HG02763 (cell line): ENCODE measurements around the gene IKZF2.

Experiments used
- ATAC-seq: cut with Tn5 transposase; IDR thresholded peaks from one replicate; pipeline ENCODE4 v1.9.1; 2021; ENCODE audit warnings: mild to moderate bottlenecking, moderate library complexity; ENCODE audit not compliant: unreplicated experiment

Gene IKZF2

GRCh38 chr2:213007290-213007838, 144.0 kb downstream of the IKZF2 start:
- ATAC-seq: no peak

GRCh38 chr2:213004197-213004821, 147.1 kb downstream of the IKZF2 start:
- no peak for ATAC-seq

DNA sequence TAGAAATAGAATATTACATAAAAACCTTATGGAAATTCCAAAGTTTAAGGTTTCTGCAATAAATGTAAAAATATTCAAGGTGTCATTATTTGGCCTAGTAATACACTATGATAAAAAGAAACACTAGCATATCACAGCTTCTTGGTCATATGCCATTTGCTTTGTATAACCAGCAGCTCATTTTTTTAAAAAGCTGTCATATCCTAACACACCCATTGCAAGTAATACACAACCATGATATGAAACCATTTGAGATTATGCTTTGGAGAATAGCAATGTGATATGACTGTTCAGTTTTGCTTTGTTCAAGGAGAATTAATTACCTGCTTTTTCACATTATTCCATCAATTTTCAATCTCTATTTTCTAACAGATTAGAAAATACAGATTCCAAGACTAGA, 149.0 kb downstream of the IKZF2 start:
- ATAC-seq: no peak

- no peak for ATAC-seq
Observed at GRCh38 chr2:213001297-213001910, 150.0 kb downstream of the IKZF2 start.

GRCh38 chr2:212998626-212999359, 152.6 kb downstream of the IKZF2 start:
- no peak for ATAC-seq

GRCh38 chr2:212997526-212998020, 153.8 kb downstream of the IKZF2 start:
- ATAC-seq: no peak

- no peak for ATAC-seq
Observed at GRCh38 chr2:212995920-212996319, 155.5 kb downstream of the IKZF2 start.

DNA sequence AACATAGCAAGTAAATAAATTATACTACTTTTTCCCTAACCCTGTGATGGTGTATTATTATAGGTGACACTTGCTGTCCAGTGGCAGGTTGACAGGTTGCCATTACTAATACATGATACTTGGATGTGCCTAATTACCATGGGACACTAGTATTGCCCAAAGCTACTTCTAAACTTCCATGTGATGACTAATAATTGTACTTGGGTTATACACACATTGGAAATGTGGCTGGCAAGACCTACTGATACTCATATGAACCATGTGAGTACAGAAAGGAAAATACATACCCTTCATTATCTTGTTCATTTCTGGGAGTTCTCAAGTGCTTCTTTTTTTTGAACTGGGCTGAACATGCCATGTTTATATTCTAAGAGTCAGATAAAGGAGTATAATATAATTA, 156.4 kb downstream of the IKZF2 start:
- ATAC-seq: no peak

- ATAC-seq: peak; percentile 63
Observed at GRCh38 chr2:212991120-212991519, 160.3 kb downstream of the IKZF2 start.

DNA sequence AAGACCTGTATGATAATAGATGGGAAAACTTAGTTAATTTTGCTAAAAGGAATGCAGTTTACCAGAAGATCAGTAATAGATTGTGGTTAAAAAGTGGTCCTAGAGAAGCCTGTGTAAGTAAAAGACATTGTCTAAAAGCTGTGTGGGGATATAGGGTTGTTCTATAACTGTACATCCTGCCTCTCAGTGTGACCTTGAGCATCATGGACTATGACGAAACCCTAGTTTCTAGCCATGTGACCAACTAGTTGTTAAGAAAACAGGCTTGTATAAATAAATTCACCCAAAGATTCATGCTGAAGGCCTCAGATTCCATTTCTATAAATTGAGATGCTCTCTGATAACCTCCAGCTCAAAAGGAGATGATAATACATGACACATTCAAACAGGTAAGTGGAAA, 160.7 kb downstream of the IKZF2 start:
- ATAC-seq: peak; percentile 64

DNA sequence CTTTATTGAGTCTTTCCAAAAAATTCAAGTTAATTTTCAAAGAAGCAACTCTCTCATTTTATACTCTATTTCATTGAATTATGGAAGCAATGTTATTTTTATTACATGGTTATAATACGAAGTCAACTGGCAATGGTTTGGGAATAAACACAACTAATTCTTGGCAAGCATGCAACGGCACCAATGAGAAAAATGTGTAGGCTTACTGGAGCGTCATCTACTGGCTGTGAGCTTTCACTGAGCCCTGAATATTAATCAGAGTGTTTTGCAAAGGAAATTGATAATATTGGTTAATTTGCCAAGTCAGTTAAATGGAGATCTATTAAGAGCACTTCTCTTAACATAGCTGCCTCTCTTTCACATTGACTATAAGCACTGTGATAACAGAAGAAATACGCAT, 163.9 kb downstream of the IKZF2 start:
- no peak for ATAC-seq

DNA sequence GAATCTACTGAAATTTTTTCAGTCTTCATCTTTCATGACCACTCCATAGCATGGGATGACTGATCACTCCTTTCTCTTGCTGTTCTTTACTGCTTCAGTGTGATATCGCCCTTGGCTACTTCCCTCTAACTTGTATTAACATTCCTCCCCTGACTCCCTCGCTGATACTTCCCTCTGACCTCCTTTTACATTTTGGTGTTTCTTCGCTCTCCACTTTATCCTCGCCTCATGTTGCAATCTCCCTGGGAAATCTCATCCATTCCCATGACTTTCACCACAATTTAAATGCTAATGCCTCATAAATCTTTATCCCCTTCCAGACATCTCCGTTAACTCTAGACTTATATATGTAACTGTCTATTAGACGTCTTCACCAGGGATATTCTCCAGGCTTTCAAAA, 167.3 kb downstream of the IKZF2 start:
- ATAC-seq: no peak

GRCh38 chr2:212979799-212980198, 171.6 kb downstream of the IKZF2 start:
- no peak for ATAC-seq

- no peak for ATAC-seq
Observed at GRCh38 chr2:212979046-212979612, 172.3 kb downstream of the IKZF2 start.

DNA sequence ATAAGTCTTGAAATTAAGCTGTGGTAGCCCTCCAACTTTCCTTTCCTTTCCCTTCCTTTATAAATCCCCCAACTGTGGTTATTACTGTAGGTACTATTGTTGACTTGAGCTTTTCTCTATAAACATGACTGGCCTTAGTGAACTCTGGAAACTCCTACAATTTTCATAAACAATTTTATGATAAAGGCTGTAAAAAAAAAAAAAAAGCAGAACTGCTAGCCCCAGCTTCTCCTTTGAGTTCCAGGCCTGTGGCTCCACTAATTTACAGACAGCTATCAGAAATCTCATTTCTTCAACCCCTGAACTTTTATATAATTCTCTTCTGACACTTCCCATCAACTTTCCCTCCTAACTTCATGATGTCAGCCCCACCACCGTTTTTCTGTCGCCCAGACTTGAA, 174.3 kb downstream of the IKZF2 start:
- ATAC-seq: no peak

GRCh38 chr2:212975333-212975732, 176.1 kb downstream of the IKZF2 start:
- no peak for ATAC-seq

DNA sequence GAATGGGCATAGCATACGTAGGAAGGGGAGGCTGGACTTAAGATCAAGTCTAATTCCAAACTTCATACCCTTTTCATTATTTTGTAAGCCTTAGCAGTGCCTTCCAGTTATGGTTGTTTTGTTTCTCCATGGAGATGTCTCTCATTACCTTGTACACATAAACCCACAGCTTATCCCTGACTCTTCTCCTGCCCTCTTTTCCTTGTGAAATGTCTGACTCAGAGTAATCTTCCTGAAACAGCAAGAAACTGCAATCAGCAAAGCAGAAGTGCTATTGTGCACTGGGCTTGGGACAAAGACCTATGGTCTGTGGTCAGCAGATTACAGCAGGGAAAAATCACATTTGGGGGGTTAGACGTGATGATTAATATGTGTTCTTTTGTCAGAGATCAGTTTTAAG, 176.7 kb downstream of the IKZF2 start:
- ATAC-seq: no peak

GRCh38 chr2:212973347-212973746, 178.1 kb downstream of the IKZF2 start:
- ATAC-seq: no peak

GRCh38 chr2:212970132-212970531, 181.3 kb downstream of the IKZF2 start:
- no peak for ATAC-seq

DNA sequence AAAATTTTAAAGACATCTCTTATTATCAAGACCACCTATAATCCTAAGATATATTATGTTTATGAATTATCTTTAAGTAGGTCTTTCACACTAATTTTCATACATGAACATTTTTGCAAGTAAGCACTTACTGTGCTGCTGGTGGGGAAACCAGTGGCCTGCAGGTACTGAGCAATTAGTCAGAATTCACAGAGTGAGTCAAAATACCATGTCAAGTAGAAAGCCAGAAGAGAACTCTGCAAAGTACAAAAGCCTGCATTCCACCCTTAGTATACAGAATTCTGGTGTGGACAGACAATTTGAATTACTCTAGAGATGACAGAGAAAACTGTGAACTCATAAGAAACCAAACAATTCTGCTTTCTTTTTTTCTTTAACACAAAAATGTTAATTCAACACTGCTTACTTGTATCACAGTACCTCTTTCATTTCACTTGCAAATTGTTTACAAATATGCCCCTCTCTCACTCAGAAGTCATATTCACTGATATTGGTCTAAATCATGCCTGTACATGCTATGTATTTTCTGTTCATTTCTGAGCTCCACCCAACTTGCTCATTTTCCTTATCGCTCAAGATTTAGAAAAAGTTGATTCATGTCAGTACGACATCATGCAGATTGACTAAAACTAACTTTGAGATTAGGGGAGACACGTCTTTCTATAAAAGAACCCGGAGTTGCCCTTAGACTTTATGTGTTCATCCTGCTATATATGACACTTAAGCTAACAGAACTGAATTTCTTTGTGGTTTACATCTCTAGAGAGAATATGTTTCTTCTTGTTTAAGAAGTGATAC, 182.9 kb downstream of the IKZF2 start:
- no peak for ATAC-seq

DNA sequence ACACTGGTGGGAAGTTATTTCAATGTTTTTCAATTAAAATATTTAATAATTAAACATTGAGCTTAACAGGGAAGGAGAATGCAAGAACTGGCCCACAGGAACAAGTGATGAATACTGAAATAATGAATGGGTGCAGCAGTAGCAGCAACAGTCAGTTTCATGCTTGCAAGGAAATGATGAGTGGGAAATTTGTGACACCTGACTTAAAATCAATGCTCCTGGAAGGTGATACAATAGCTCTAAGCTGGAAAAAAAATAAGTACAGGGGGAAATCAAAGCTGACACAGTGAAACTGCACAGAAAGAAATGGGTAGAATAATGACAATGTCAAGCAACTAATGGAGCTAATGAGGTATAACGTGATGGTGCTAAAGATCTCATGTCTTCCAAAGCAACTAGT, 184.5 kb downstream of the IKZF2 start:
- no peak for ATAC-seq
